GM12878 (cell line): Measurements from ENCODE around the gene PAX6. TPM values are rescaled to one million over a fixed set of nuclear protein-coding genes. Genes with fewer than 3 reads are reported as not detected.

Experiments
- ATAC-seq: fragments of 200-7000 bp; cut with Tn5 transposase; 3 replicates; pipeline ENCODE4 v1.9.1; 2020; ENCODE audit warnings: mild to moderate bottlenecking, moderate library complexity
- BruUV-seq: library from RNA; stranded (reverse); fragments of 400-500 nt; replicated peaks from 2 replicates; lab custom pipeline; 2021; lab: Mats Ljungman, UMichigan
- CTCF ChIA-PET: fragments of 300-600 bp; sonication (Branson Sonifier 250); formaldehyde crosslinking; extraction: SDS; loops from one replicate; lab custom pipeline; 2021; ENCODE audit warnings: inconsistent platforms; lab: Yijun Ruan, JAX
- POLR2A ChIA-PET: fragments of 350-600 bp; formaldehyde crosslinking; extraction: SDS; loops from one replicate; lab custom pipeline; 2021; ENCODE audit warnings: inconsistent platforms; lab: Charles Lee
- RAD21 ChIA-PET: fragments of 300-600 bp; sonication (Branson Sonifier 250); formaldehyde crosslinking; loops from one replicate; lab custom pipeline; 2023; ENCODE audit warnings: antibody characterized with exemption; ENCODE audit not compliant: unreplicated experiment; lab: Charles Lee
- SMC1A ChIA-PET: fragments of 300-600 bp; sonication (Branson Sonifier 250); formaldehyde crosslinking; loops from one replicate; lab custom pipeline; 2023; ENCODE audit not compliant: unreplicated experiment, uncharacterized antibody; lab: Charles Lee
- DNase-seq: peaks from one replicate; pipeline ENCODE4 v3.0.0-alpha.2; 2011; ENCODE audit warnings: low read depth, low spot score
- FAIRE-seq: peaks from 3 replicates; lab custom pipeline; 2011; peaks lifted over from hg19 to GRCh38; lab: Jason Lieb, UNC
- H2AFZ ChIP-seq: 2 replicates; pipeline ENCODE4 v1.6.0; 2011; ENCODE audit warnings: low read depth, low read length, control low read depth; ENCODE audit not compliant: control insufficient read depth
- H3K27ac ChIP-seq: 2 replicates; pipeline ENCODE4 v1.5.1; 2011; ENCODE audit warnings: control low read depth; ENCODE audit not compliant: control insufficient read depth, insufficient read depth
- H3K27me3 ChIP-seq, 2 experiments: replicated peaks in 1 of 2; 2 replicates each; pipeline versions ENCODE4 v1.6.0 to v1.6.1; 2011; ENCODE audit warnings: low read length in 1 of 2; ENCODE audit not compliant: control insufficient read depth in 2 of 2, insufficient read depth in 2 of 2
- H3K36me3 ChIP-seq, 2 experiments: 2 replicates each; pipeline ENCODE4 v1.5.1; 2011; ENCODE audit warnings: low read length in 1 of 2; ENCODE audit not compliant: control insufficient read depth in 2 of 2, insufficient read depth in 2 of 2
- H3K4me1 ChIP-seq: 2 replicates; pipeline ENCODE4 v1.6.1; 2011; ENCODE audit warnings: mild to moderate bottlenecking, low read length, moderate library complexity, mixed read lengths; ENCODE audit not compliant: control insufficient read depth, insufficient read depth
- H3K4me2 ChIP-seq: 2 replicates; pipeline ENCODE4 v1.6.0; 2011; ENCODE audit warnings: control low read depth; ENCODE audit not compliant: control insufficient read depth, insufficient read depth
- H3K4me3 ChIP-seq: fragments of 200-600 bp; sonication (generic); 2 replicates; pipeline ENCODE4 v1.5.1; 2016
- H3K79me2 ChIP-seq: 2 replicates; pipeline ENCODE4 v1.6.0; 2011; ENCODE audit warnings: low read length; ENCODE audit not compliant: control insufficient read depth, insufficient read depth
- H3K9ac ChIP-seq: 2 replicates; pipeline ENCODE4 v1.8.0; 2011; ENCODE audit warnings: low read length, control low read depth, mixed read lengths; ENCODE audit not compliant: control insufficient read depth, insufficient read depth
- H3K9me3 ChIP-seq: replicated peaks from 3 replicates; pipeline ENCODE4 v1.5.1; 2011; ENCODE audit warnings: mild to moderate bottlenecking, low read length; ENCODE audit not compliant: control insufficient read depth, insufficient read depth
- H4K20me1 ChIP-seq: 2 replicates; pipeline ENCODE4 v1.6.0; 2011; ENCODE audit not compliant: control insufficient read depth, insufficient read depth
- ELK1 ChIP-seq: IDR thresholded peaks from 2 replicates; pipeline ENCODE4 v1.6.1; 2012; ENCODE audit warnings: low read depth, low read length, improper control_type of control experiment
- GATAD2B ChIP-seq: fragments of 450-650 bp; conservative IDR thresholded peaks from 2 replicates; pipeline ENCODE4 v1.6.1; 2017; ENCODE audit warnings: low read depth, mild to moderate bottlenecking, moderate library complexity
- ZNF24 ChIP-seq: fragments of 450-650 bp; IDR thresholded peaks from 2 replicates; pipeline ENCODE4 v1.6.1; 2017; ENCODE audit warnings: antibody characterized with exemption, mild to moderate bottlenecking
- WGBS: methylation state at CpG from one replicate; pipeline ENCODE4 v1.1.6; 2016; ENCODE audit warnings: low lambda C conversion rate; ENCODE audit not compliant: insufficient replicate concordance, insufficient coverage; ENCODE audit errors: missing lambda C conversion rate; 5-methylcytosine and 5-hydroxymethylcytosine counted together
- in situ Hi-C: fragments of 300-500 bp; cut with MboI; formaldehyde crosslinking; loops from 9 replicates; pipeline ENCODE4 v1.14.3; 2018; ENCODE audit warnings: mixed read lengths
- intact Hi-C: fragments of 100-400 bp; cut with micrococcal nuclease; formaldehyde crosslinking; loops from one replicate; pipeline ENCODE4 v1.14.2; 2022; ENCODE audit not compliant: unreplicated experiment
- polyA plus RNA-seq, 11 experiments: library from polyadenylated mRNA; depleted of rRNA in 4 of 11; unstranded in 6 of 11; stranded (reverse) in 5 of 11; fragments of >200 nt; fragmentation: Nextera tagmentation in 4 of 11; fragmentation: Illumina TruSeq in 1 of 11; extraction: Ambion mirVana in 4 of 11; extraction: Trizol in 1 of 11; gene quantifications; 1 replicate in 1 of 11; 2 replicates in 10 of 11; pipeline versions ENCODE4 v1.2.1 to v1.2.3, GENCODE V29; 2011 to 2016; ENCODE audit warnings: inconsistent platforms in 2 of 11, missing spikeins in 2 of 11, low read depth in 1 of 11
- total RNA-seq, 4 experiments: library from RNA; depleted of rRNA in 3 of 4; stranded (reverse); fragments of >200 nt in 3 of 4; fragmentation: Illumina TruSeq in 1 of 4; extraction: Trizol in 1 of 4; gene quantifications; 2 replicates each; pipeline versions ENCODE4 v1.2.1 to v1.2.3, GENCODE V29; 2013 to 2021

Gene PAX6
- total and polyA plus RNA-seq, 10 of the 15 experiments (the other 5 are each of a cell fraction or from before 2014, with no cell fraction given): 0.06 to 0.26 (median 0.10) TPM; not detected in 3

GRCh38 chr11:31788085-31788484 is 23.0 kb downstream of the PAX6 start:
- SMC1A ChIA-PET: interaction anchor here (0.6 to 0.7 kb wide), 2 partner anchors 16 to 18 kb away, joined by 3 read pairs; no protein-coding TSS in a partner anchor

GRCh38 chr11:31786996-31787685 is 24.0 kb downstream of the PAX6 start:
- FAIRE-seq (no peak), ATAC-seq (no peak), DNase-seq (no peak)
- H2AFZ ChIP-seq: no peak overlapping the region
- no TSS peak for BruUV-seq
- H3K79me2 ChIP-seq: no peaks in the 10 kb centered on the region
- ChIA-PET RAD21 (no interaction called here), POLR2A (no interaction called here), SMC1A (no interaction called here), CTCF (interaction anchor here (0.9 kb wide), 1 partner anchor 27 kb away, joined by 3 read pairs; no protein-coding TSS in a partner anchor)
- H3K27ac ChIP-seq: no peak overlapping the region
- no peak for TF ChIP-seq ELK1
- TF ChIP-seq ZNF24: no peak
- WGBS: 95% methylated on average over 16 of the region's 16 CpGs
- no peaks in the 10 kb centered on the region for H4K20me1 ChIP-seq
- H3K9me3 ChIP-seq: no peaks in the 10 kb centered on the region
- H3K36me3 ChIP-seq: no peaks in the 10 kb centered on the region
- intact Hi-C loops: no loop called here
- no peaks in the 10 kb centered on the region for H3K27me3 ChIP-seq
- no peak overlapping the region for H3K9ac ChIP-seq
- no peak overlapping the region for H3K4me2 ChIP-seq
- H3K4me3 ChIP-seq: no peak overlapping the region
- in situ Hi-C loops: no loop called here
- no peaks in the 10 kb centered on the region for H3K4me1 ChIP-seq

More at GRCh38 chr11:31788085-31788484, 23.0 kb downstream of the PAX6 start:
- Histone ChIP-seq H4K20me1 (no peaks in the 10 kb centered on the region), H3K4me1 (no peaks in the 10 kb centered on the region), H2AFZ (no peak overlapping the region), H3K9me3 (no peaks in the 10 kb centered on the region), H3K27ac (no peak overlapping the region), H3K4me2 (no peak overlapping the region), H3K27me3 (no peaks in the 10 kb centered on the region), H3K79me2 (no peaks in the 10 kb centered on the region), H3K9ac (no peak overlapping the region), H3K36me3 (no peaks in the 10 kb centered on the region), H3K4me3 (no peak overlapping the region)
- WGBS: 81% methylated on average over 3 of the region's 3 CpGs
- in situ Hi-C loops (no loop called here), intact Hi-C loops (no loop called here)
- ATAC-seq (no peak), DNase-seq (no peak), FAIRE-seq (no peak)
- no peak for TF ChIP-seq GATAD2B
- POLR2A ChIA-PET: no interaction called here
- RAD21 ChIA-PET: no interaction called here
- CTCF ChIA-PET: interaction anchor here (1.0 kb wide), 1 partner anchor 170 kb away, joined by 3 read pairs; no protein-coding TSS in a partner anchor
- BruUV-seq: no TSS peak
